H1 (cell line): ENCODE measurements around the gene VEPH1. TPM values are rescaled to one million over a fixed set of nuclear protein-coding genes. Genes with fewer than 3 reads are reported as not detected.

ENCODE experiments used
- CTCF ChIA-PET: fragments of 300-600 bp; sonication (Branson Sonifier 250); formaldehyde crosslinking; loops from one replicate; lab custom pipeline; 2021; ENCODE audit not compliant: partially characterized antibody; lab: Charles Lee
- POLR2A ChIA-PET: fragments of 300-600 bp; sonication (Branson Sonifier 250); formaldehyde crosslinking; loops from one replicate; lab custom pipeline; 2021; ENCODE audit warnings: inconsistent platforms; ENCODE audit not compliant: partially characterized antibody; lab: Charles Lee
- DNase-seq, 2 experiments: peaks; one replicate each; pipeline versions ENCODE4 v3.0.0 to v3.0.0-alpha.2; 2010 to 2022; ENCODE audit warnings: low spot score in 2 of 2, low read depth in 1 of 2, mixed read lengths in 1 of 2
- FAIRE-seq: peaks from 2 replicates; lab custom pipeline; 2011; peaks lifted over from hg19 to GRCh38; lab: Jason Lieb, UNC
- H2AFZ ChIP-seq: 2 replicates; pipeline ENCODE4 v1.8.1; 2012; ENCODE audit warnings: low read length, inconsistent platforms
- H2AK5ac ChIP-seq: 2 replicates; pipeline ENCODE4 v1.6.1; 2013; ENCODE audit warnings: low read depth, low read length
- H2BK120ac ChIP-seq: replicated peaks from 2 replicates; pipeline ENCODE3; 2013; ENCODE audit warnings: low read depth, low read length, inconsistent platforms
- H2BK12ac ChIP-seq: 2 replicates; pipeline ENCODE4 v1.6.1; 2013; ENCODE audit warnings: low read depth, low read length
- H2BK15ac ChIP-seq: 2 replicates; pipeline ENCODE4 v1.6.1; 2013; ENCODE audit warnings: low read length
- H2BK20ac ChIP-seq: 2 replicates; pipeline ENCODE4 v1.6.1; 2013; ENCODE audit warnings: low read length
- H2BK5ac ChIP-seq: 2 replicates; pipeline ENCODE4 v1.6.1; 2013; ENCODE audit warnings: low read depth, low read length
- H3K14ac ChIP-seq: 2 replicates; pipeline ENCODE4 v1.6.1; 2013; ENCODE audit warnings: inconsistent platforms; ENCODE audit not compliant: insufficient read length
- H3K18ac ChIP-seq: 2 replicates; pipeline ENCODE4 v1.6.1; 2013; ENCODE audit warnings: low read length; ENCODE audit errors: extremely low read depth
- H3K23ac ChIP-seq: 2 replicates; pipeline ENCODE4 v1.6.1; 2013; ENCODE audit warnings: inconsistent platforms; ENCODE audit not compliant: insufficient read length
- H3K23me2 ChIP-seq: 2 replicates; pipeline ENCODE4 v1.6.1; 2013; ENCODE audit warnings: low read depth, low read length
- H3K27ac ChIP-seq: 2 replicates; pipeline ENCODE4 v1.6.1; 2011; ENCODE audit warnings: low read depth, low read length, inconsistent platforms
- H3K27me3 ChIP-seq, 4 experiments: replicated peaks in 1 of 4; 1 replicate in 1 of 4; 2 replicates in 3 of 4; pipeline versions ENCODE4 v1.6.1 to v1.8.1; 2011 to 2013; ENCODE audit warnings: low read length in 3 of 4, mild to moderate bottlenecking in 3 of 4, inconsistent platforms in 2 of 4, mixed read lengths in 2 of 4, moderate library complexity in 1 of 4; ENCODE audit not compliant: control insufficient read depth in 3 of 4, insufficient read depth in 3 of 4; ENCODE audit errors: extremely low read depth in 1 of 4
- H3K36me3 ChIP-seq, 4 experiments: 2 replicates each; pipeline versions ENCODE4 v1.6.1 to v1.8.1; 2011 to 2013; ENCODE audit warnings: mild to moderate bottlenecking in 4 of 4, low read length in 3 of 4, moderate library complexity in 2 of 4, control low read depth in 1 of 4, inconsistent platforms in 1 of 4; ENCODE audit not compliant: insufficient read depth in 4 of 4, control insufficient read depth in 2 of 4
- H3K4ac ChIP-seq: replicated peaks from 2 replicates; pipeline ENCODE3; 2013; ENCODE audit warnings: low read length, low read depth, mixed read lengths, inconsistent platforms; ENCODE audit not compliant: insufficient read length
- H3K4me1 ChIP-seq, 4 experiments: replicated peaks in 1 of 4; 1 replicate in 1 of 4; 2 replicates in 3 of 4; pipeline versions ENCODE4 v1.6.1 to v1.8.1; 2011 to 2013; ENCODE audit warnings: low read length in 3 of 4, inconsistent platforms in 2 of 4, mixed read lengths in 1 of 4; ENCODE audit not compliant: insufficient read depth in 4 of 4, control insufficient read depth in 3 of 4
- H3K4me2 ChIP-seq, 2 experiments: 2 replicates each; pipeline versions ENCODE4 v1.6.1 to v1.8.1; 2011 to 2013; ENCODE audit warnings: low read depth in 2 of 2, low read length in 2 of 2, control low read depth in 1 of 2, inconsistent platforms in 1 of 2, mild to moderate bottlenecking in 1 of 2; ENCODE audit not compliant: insufficient read depth in 1 of 2
- H3K4me3 ChIP-seq, 4 experiments: fragments of 200-600, 300-600 bp in 1 of 4; sonication (generic), shearing (Covaris generic), sonication (Bioruptor Twin) in 1 of 4; 2 replicates each; pipeline versions ENCODE4 v1.5.1 to v1.8.1; 2011 to 2016; ENCODE audit warnings: low read length in 4 of 4, low read depth in 3 of 4, control low read depth in 2 of 4, inconsistent platforms in 2 of 4, mild to moderate bottlenecking in 2 of 4, mixed read lengths in 1 of 4, moderate library complexity in 1 of 4; ENCODE audit not compliant: insufficient read depth in 2 of 4; ENCODE audit errors: extremely low read depth in 1 of 4
- H3K56ac ChIP-seq: replicated peaks from 2 replicates; pipeline ENCODE3; 2013; ENCODE audit warnings: low read depth, mild to moderate bottlenecking, mixed read lengths, low read length, inconsistent platforms; ENCODE audit not compliant: insufficient read length
- H3K79me1 ChIP-seq: 2 replicates; pipeline ENCODE4 v1.6.1; 2013; ENCODE audit warnings: low read depth, low read length, control low read depth
- H3K79me2 ChIP-seq, 2 experiments: 2 replicates each; pipeline versions ENCODE4 v1.6.1 to v1.8.1; 2012 to 2013; ENCODE audit warnings: low read length in 2 of 2, mild to moderate bottlenecking in 2 of 2, inconsistent platforms in 1 of 2; ENCODE audit not compliant: insufficient read depth in 2 of 2, control insufficient read depth in 1 of 2
- H3K9ac ChIP-seq, 4 experiments: replicated peaks in 1 of 4; 1 replicate in 1 of 4; 2 replicates in 3 of 4; pipeline versions ENCODE4 v1.6.1 to v1.8.1; 2011 to 2013; ENCODE audit warnings: low read depth in 3 of 4, low read length in 3 of 4, control low read depth in 2 of 4, mild to moderate bottlenecking in 2 of 4, moderate library complexity in 2 of 4, inconsistent platforms in 1 of 4; ENCODE audit errors: extremely low read depth in 1 of 4
- H3K9me3 ChIP-seq, 2 experiments: 2 replicates each; pipeline versions ENCODE4 v1.6.1 to v1.8.1; 2012 to 2013; ENCODE audit warnings: mild to moderate bottlenecking in 2 of 2, moderate library complexity in 2 of 2, control low read depth in 1 of 2, inconsistent platforms in 1 of 2, low read depth in 1 of 2, low read length in 1 of 2, mixed read lengths in 1 of 2; ENCODE audit not compliant: insufficient read depth in 2 of 2
- H4K20me1 ChIP-seq, 2 experiments: replicated peaks in 1 of 2; 2 replicates each; pipeline versions ENCODE3 to v1.8.1; 2011 to 2013; ENCODE audit warnings: inconsistent platforms in 2 of 2, low read length in 2 of 2, mild to moderate bottlenecking in 1 of 2; ENCODE audit not compliant: insufficient read depth in 2 of 2, control insufficient read depth in 1 of 2
- H4K5ac ChIP-seq: 2 replicates; pipeline ENCODE4 v1.6.1; 2013; ENCODE audit warnings: low read length, low read depth, mixed read lengths, inconsistent platforms; ENCODE audit not compliant: insufficient read length
- H4K8ac ChIP-seq: 2 replicates; pipeline ENCODE4 v1.8.0; 2013; ENCODE audit warnings: mild to moderate bottlenecking, moderate library complexity, low read length, inconsistent platforms; ENCODE audit not compliant: insufficient read depth; ENCODE audit errors: extremely low read depth
- H4K91ac ChIP-seq: replicated peaks from 2 replicates; pipeline ENCODE3; 2013; ENCODE audit warnings: low read length, mixed read lengths, inconsistent platforms; ENCODE audit not compliant: insufficient read length
- CBX5 ChIP-seq: fragments of 300-800, 300-1000 bp; sonication (generic); IDR thresholded peaks from 2 replicates; pipeline ENCODE4 v1.7.1; 2016; ENCODE audit warnings: antibody characterized with exemption, low read length, low read depth
- CHD2 ChIP-seq: IDR thresholded peaks from 2 replicates; pipeline ENCODE4 v1.6.1; 2012; ENCODE audit warnings: low read length, improper control_type of control experiment
- CREB1 ChIP-seq: IDR thresholded peaks from 2 replicates; pipeline ENCODE4 v1.6.1; 2012; ENCODE audit warnings: inconsistent platforms
- CTBP2 ChIP-seq: IDR thresholded peaks from 2 replicates; pipeline ENCODE4 v1.7.0; 2011; ENCODE audit warnings: borderline replicate concordance, mild to moderate bottlenecking, moderate library complexity, mixed read lengths, low read length; ENCODE audit not compliant: insufficient read depth, insufficient read length
- EGR1 ChIP-seq: IDR thresholded peaks from 2 replicates; pipeline ENCODE4 v1.6.1; 2011; ENCODE audit warnings: low read depth, low read length, borderline replicate concordance
- KDM1A ChIP-seq: fragments of 200-600, 300-600 bp; sonication (generic); IDR thresholded peaks from 2 replicates; pipeline ENCODE4 v1.7.1; 2016; ENCODE audit warnings: mild to moderate bottlenecking, low read length, borderline replicate concordance
- RAD21 ChIP-seq, 2 experiments: IDR thresholded peaks in 1 of 2; conservative IDR thresholded peaks in 1 of 2; 2 replicates each; pipeline ENCODE4 v1.6.1; 2011; ENCODE audit warnings: low read depth in 2 of 2, low read length in 2 of 2, improper control_type of control experiment in 1 of 2, inconsistent platforms in 1 of 2, mild to moderate bottlenecking in 1 of 2, moderate library complexity in 1 of 2
- RXRA ChIP-seq: IDR thresholded peaks from 2 replicates; pipeline ENCODE4 v1.6.1; 2011; ENCODE audit warnings: low read depth, mild to moderate bottlenecking, low read length, moderate library complexity; ENCODE audit not compliant: insufficient read depth
- SIRT6 ChIP-seq: IDR thresholded peaks from one replicate; pipeline ENCODE4 v1.7.1; 2012; ENCODE audit warnings: low read length, inconsistent platforms
- SIX5 ChIP-seq: IDR thresholded peaks from 2 replicates; pipeline ENCODE4 v1.6.1; 2011; ENCODE audit warnings: mild to moderate bottlenecking, low read depth, low read length
- SP2 ChIP-seq: IDR thresholded peaks from 2 replicates; pipeline ENCODE4 v1.6.1; 2012; ENCODE audit warnings: mild to moderate bottlenecking, low read length, inconsistent platforms
- SRF ChIP-seq: IDR thresholded peaks from 2 replicates; pipeline ENCODE4 v1.6.1; 2011; ENCODE audit warnings: mild to moderate bottlenecking, low read depth, low read length, moderate library complexity
- WGBS, 2 experiments: shearing (Covaris generic) in 1 of 2; methylation state at CpG; one replicate each; pipeline versions ENCODE4 v1.1.6 to v1.1.7; 2013 to 2015; ENCODE audit warnings: low lambda C conversion rate in 2 of 2, mixed read lengths in 2 of 2, inconsistent platforms in 1 of 2, low coverage in 1 of 2, missing lambda C conversion rate in 1 of 2; ENCODE audit not compliant: insufficient replicate concordance in 2 of 2, insufficient coverage in 1 of 2, insufficient read length in 1 of 2; ENCODE audit errors: extremely low coverage in 1 of 2, missing lambda C conversion rate in 1 of 2; 5-methylcytosine and 5-hydroxymethylcytosine counted together
- polyA plus RNA-seq, 7 experiments: library from polyadenylated mRNA; depleted of rRNA in 3 of 7; stranded (reverse) in 5 of 7; unstranded in 2 of 7; fragments of >200 nt in 5 of 7; fragments of 200-250 nt in 2 of 7; gene quantifications; 1 replicate in 5 of 7; 2 replicates in 1 of 7; 4 replicates in 1 of 7; pipeline versions ENCODE4 v1.2.1 to v1.2.3, GENCODE V29; 2011 to 2013; ENCODE audit warnings: missing spikeins in 2 of 7, mixed read lengths in 2 of 7
- total RNA-seq: library from RNA; stranded (reverse); fragmentation: NEBNext Ultra II Directional; extraction: Animal tissue kit (Norgen Biotek cat#: 25700); gene quantifications from 2 replicates; pipeline ENCODE4 v1.2.1, GENCODE V29; 2021

The VEPH1 gene
- total and polyA plus RNA-seq, 2 of the 8 experiments (the other 6 are each of a cell fraction or from before 2014, with no cell fraction given): 12.0 to 18.3 TPM

DNA sequence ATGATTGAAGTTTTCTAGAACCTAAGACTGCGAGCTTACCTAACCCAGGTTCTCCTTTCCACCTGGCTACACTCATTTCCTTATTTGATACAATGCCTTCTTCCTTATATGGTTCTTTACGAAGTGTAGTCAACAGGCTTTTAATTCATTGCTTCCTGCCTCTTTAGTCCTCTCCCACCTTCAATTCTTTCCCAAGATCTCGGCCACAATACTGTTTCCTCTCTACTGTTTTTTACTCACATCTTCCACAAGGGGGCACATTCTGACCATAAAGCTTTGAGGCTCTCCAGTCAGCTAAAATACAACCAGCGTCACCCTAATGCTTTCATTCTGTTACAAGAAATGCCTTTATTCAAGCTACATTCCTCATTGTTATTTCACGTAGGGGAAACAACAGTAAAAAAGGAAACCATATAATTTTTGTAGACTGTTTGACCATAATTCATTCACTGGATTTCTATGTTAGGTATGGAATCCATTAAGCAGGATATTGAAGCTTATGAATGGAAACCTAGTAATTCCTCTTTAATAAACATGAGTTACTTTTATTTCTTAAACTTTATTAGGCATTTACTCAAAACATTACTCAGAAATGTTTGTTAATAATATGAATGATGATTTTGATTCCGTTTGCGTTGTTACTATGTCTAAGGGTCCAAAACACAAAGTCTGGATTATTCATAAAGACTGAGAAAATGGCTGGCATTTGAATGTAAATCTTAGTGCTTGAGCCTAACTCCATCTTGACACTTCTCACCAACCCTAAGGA, 29.5 kb upstream of the VEPH1 start:
- 42% methylated on average over 7 of the region's 7 CpGs; no CpG with 5 or more reads in 1 of the 2 experiments for WGBS, 2 experiments
- Histone ChIP-seq H2BK15ac (no peak overlapping the region), H4K5ac (no peak overlapping the region), H3K36me3 (no peaks in the 10 kb centered on the region), H2BK20ac (no peak overlapping the region), H3K9ac (no peak overlapping the region), H3K23ac (no peak overlapping the region), H3K79me2 (no peaks in the 10 kb centered on the region), H3K14ac (no peak overlapping the region), H2AK5ac (no peak overlapping the region), H3K4me3 (no peak overlapping the region), H3K9me3 (no peaks in the 10 kb centered on the region), H2AFZ (peak overlapping the region; percentile 94), H4K8ac (no peak overlapping the region), H2BK5ac (no peak overlapping the region), H3K27me3 (no peaks in the 10 kb centered on the region), H4K91ac (no peak overlapping the region), H2BK120ac (no peak overlapping the region), H3K4ac (no peak overlapping the region), H3K4me1 (peaks cover 0 to 3% (median 1%) of the 10 kb centered on the region in 4 experiments; a peak in 2 of 7 replicates), H3K56ac (no peak overlapping the region), H3K27ac (peak overlapping the region; percentile 37; the same call in 1 of the 2 replicates), H3K18ac (no peak overlapping the region), H3K79me1 (no peaks in the 10 kb centered on the region), H4K20me1 (no peaks in the 10 kb centered on the region), H2BK12ac (peak overlapping the region; percentile 56; the same call in 1 of the 2 replicates), H3K4me2 (0 out of 4 replicates have a peak overlapping the region, but pooled peaks of 1 of the 2 experiments have one; percentile 6), H3K23me2 (no peaks in the 10 kb centered on the region; the same call in 1 of the 2 replicates)
- CTCF ChIA-PET: interaction anchor here (0.6 to 5.6 kb wide), 49 partner anchors 10 to 901 kb away, joined by 3 to 116 read pairs (median 5); partner anchors contain the start of gene PTX3
- POLR2A ChIA-PET: interaction anchor here (1.0 to 3.0 kb wide), 3 partner anchors 10 to 40 kb away, joined by 6 to 16 read pairs (median 12); no protein-coding TSS in a partner anchor
- peak; percentile 87 for FAIRE-seq
- peak in 1 of 2 experiments; percentile 21 for DNase-seq
- TF ChIP-seq SP2 (no peak), KDM1A (no peak), CTBP2 (no peak), SIX5 (no peak), CREB1 (no peak), SIRT6 (no peak), EGR1 (no peak), RAD21 (IDR thresholded peaks at IDR 0.05 in 1 of 2, conservative IDR thresholded peaks at IDR 0.05 in 1 of 2; ENCODE audit: low read depth in 2 of 2, low read length in 2 of 2) (peak; percentile 89 to 92), RXRA (no peak), SRF (peak; percentile 75), CHD2 (no peak), CBX5 (no peak)
